Tibial nerve (tissue), 4 donors: ENCODE measurements around the gene SULF2. TPM values are rescaled to one million over a fixed set of nuclear protein-coding genes. Genes with fewer than 3 reads are reported as not detected.

Source experiments
- DNase-seq, 2 donors: peaks; one replicate each; pipeline ENCODE4 v3.0.0-alpha.2; 2019; ENCODE audit warnings: low spot score in 2 of 2
- H3K27ac ChIP-seq, 4 donors: fragments of 200-600 bp; sonication (generic) in 3 of 4; one replicate each; pipeline ENCODE4 v1.5.1; 2017 to 2019; ENCODE audit warnings: mild to moderate bottlenecking in 1 of 4
- H3K27me3 ChIP-seq, 2 donors: fragments of 200-600 bp; sonication (generic) in 1 of 2; one replicate each; pipeline versions ENCODE4 v1.5.1 to v1.6.0; 2017 to 2019
- H3K36me3 ChIP-seq, 3 donors: fragments of 200-600 bp; sonication (generic); one replicate each; pipeline ENCODE4 v1.5.1; 2018 to 2019
- H3K4me1 ChIP-seq, 4 donors: fragments of 200-600 bp; sonication (generic) in 3 of 4; one replicate each; pipeline ENCODE4 v1.5.1; 2017 to 2019
- H3K4me3 ChIP-seq, 4 donors: fragments of 200-600 bp; sonication (generic) in 3 of 4; one replicate each; pipeline ENCODE4 v1.5.1; 2017 to 2019; ENCODE audit warnings: mild to moderate bottlenecking in 1 of 4, moderate library complexity in 1 of 4
- H3K9me3 ChIP-seq, 4 donors: fragments of 200-600 bp; sonication (generic) in 3 of 4; one replicate each; pipeline ENCODE4 v1.5.1; 2017 to 2019
- EP300 ChIP-seq, 2 donors: sonication (generic); formaldehyde crosslinking; IDR thresholded peaks; one replicate each; pipeline ENCODE4 v1.6.1; 2017; ENCODE audit warnings: antibody characterized with exemption in 2 of 2, mild to moderate bottlenecking in 1 of 2
- POLR2A ChIP-seq, 2 donors: fragments of 450-650 bp; IDR thresholded peaks; one replicate each; pipeline ENCODE4 v1.6.1; 2017; ENCODE audit warnings: antibody characterized with exemption in 2 of 2, mild to moderate bottlenecking in 2 of 2, moderate library complexity in 2 of 2
- WGBS, 2 donors: methylation state at CpG; one replicate each; pipeline ENCODE4 v1.1.5; 2018; 5-methylcytosine and 5-hydroxymethylcytosine counted together
- total RNA-seq, 4 donors: library from RNA; depleted of rRNA; stranded (reverse); fragments of >200 nt; gene quantifications; one replicate each; pipeline ENCODE4 v1.1.0, GENCODE V29; 2016
- TF ChIP-seq, protein P1 (sequence below), 5 experiments: fragments of 200-600 bp in 3 of 5; fragments of 450-650 bp in 2 of 5; sonication (generic) in 3 of 5; IDR thresholded peaks; one replicate each; pipeline ENCODE4 v1.5.1; 2016 to 2019; ENCODE audit warnings: antibody characterized with exemption in 5 of 5, mild to moderate bottlenecking in 3 of 5, moderate library complexity in 2 of 5

Gene SULF2
- total RNA-seq, 4 donors from 2014 or later, result 40.9 to 75.3 (median 59.8) TPM

DNA sequence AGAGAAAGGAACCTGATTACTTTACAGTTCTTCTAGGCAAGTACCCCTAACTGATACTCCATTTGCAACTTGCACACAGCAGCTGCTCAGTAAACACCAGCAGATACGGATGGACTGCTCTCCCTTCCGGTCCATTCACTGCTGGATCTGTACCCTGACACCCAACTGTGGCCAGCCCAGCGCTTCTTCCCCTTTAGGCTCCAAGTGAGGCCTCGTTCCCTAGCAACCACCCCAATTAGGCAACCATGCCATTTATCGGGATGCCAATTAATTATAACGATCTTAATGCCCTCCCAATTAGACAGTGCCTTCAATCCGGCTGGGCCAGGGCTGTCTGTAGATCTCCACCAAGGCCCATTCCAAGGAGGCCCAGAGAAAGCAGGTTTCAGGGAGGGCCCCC is 3.2 kb downstream of the SULF2 start:
- 85 to 91% methylated on average over 7 of the region's 7 CpGs for WGBS, 2 donors
- H3K4me3 ChIP-seq, result no peak overlapping the region
- H3K27ac ChIP-seq, result no peak overlapping the region
- no peaks in the 10 kb centered on the region for H3K36me3 ChIP-seq
- peaks cover 0 to 4% (median 0%) of the 10 kb centered on the region in 4 donors for H3K9me3 ChIP-seq
- peaks cover 0 to 38% of the 10 kb centered on the region in 2 donors for H3K27me3 ChIP-seq
- no peak for DNase-seq
- peaks cover 0 to 27% (median 14%) of the 10 kb centered on the region in 4 donors for H3K4me1 ChIP-seq
- TF ChIP-seq EP300 (IDR thresholded peaks at IDR 0.05) (no peak), POLR2A (IDR thresholded peaks at IDR 0.05) (no peak)
- TF ChIP-seq, protein P1, sequence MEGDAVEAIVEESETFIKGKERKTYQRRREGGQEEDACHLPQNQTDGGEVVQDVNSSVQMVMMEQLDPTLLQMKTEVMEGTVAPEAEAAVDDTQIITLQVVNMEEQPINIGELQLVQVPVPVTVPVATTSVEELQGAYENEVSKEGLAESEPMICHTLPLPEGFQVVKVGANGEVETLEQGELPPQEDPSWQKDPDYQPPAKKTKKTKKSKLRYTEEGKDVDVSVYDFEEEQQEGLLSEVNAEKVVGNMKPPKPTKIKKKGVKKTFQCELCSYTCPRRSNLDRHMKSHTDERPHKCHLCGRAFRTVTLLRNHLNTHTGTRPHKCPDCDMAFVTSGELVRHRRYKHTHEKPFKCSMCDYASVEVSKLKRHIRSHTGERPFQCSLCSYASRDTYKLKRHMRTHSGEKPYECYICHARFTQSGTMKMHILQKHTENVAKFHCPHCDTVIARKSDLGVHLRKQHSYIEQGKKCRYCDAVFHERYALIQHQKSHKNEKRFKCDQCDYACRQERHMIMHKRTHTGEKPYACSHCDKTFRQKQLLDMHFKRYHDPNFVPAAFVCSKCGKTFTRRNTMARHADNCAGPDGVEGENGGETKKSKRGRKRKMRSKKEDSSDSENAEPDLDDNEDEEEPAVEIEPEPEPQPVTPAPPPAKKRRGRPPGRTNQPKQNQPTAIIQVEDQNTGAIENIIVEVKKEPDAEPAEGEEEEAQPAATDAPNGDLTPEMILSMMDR (IDR thresholded peaks at IDR 0.05), result no peak

DNA sequence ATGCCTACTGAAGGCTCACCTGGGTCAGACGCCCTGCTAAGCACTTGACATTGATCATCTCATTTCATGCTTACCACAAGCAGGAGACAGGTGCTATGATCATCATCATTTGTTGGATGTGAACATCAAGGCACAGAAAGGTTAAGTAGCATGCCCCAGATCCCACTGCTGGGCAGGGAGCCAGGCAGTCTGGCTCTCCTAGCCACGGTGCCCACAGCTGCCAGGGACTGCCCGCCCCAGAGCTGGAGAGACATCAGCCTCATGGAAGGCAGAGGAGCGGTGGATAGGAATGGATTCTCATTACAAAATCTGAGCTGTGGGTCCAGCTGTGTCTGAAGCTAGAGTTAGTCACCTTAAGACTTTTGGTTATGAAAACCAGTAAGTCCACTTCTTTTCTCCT is 3.6 kb downstream of the SULF2 start:
- H3K36me3 ChIP-seq, result no peaks in the 10 kb centered on the region
- no peak overlapping the region for H3K4me3 ChIP-seq
- 74 to 83% methylated on average over 4 of the region's 4 CpGs for WGBS, 2 donors
- peaks cover 0 to 8% (median 0%) of the 10 kb centered on the region in 4 donors for H3K9me3 ChIP-seq
- TF ChIP-seq EP300 (IDR thresholded peaks at IDR 0.05) (no peak), POLR2A (IDR thresholded peaks at IDR 0.05) (no peak)
- TF ChIP-seq, protein P1 (IDR thresholded peaks at IDR 0.05), result no peak
- no peak for DNase-seq
- H3K4me1 ChIP-seq, result peaks cover 0 to 26% (median 14%) of the 10 kb centered on the region in 4 donors
- peaks cover 0 to 38% of the 10 kb centered on the region in 2 donors for H3K27me3 ChIP-seq
- H3K27ac ChIP-seq, result no peak overlapping the region

DNA sequence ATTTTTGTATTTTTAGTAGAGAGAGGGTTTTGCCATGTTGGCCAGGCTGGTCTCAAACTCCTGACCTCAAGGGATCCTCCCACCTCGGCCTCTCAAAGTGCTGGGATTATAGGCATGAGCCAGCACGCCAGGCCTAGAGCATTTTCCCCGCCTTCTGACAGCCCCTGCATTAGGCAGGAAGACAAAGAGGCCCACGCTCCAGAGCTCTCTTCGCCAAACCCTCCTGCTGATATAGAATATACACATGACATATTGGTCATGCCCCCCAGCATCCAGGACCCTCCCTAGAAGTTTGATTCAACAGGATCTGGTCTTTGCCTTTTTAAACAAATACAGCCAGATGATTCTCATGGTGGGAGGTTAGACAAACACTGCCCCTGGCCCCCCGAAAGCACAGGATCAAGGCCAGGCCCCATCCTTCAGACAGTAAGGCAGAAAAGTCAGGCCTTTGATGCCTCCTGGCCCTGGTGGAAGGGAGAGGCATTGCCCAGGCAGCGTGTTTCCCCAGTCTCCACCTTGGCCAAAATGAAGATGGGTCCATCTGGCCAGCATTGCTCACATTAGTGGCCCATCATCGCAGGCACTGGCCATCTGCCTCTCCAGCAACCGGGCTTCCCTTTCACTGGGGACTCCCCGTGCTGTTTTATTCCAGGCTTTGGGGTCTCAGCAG is 4.4 kb downstream of the SULF2 start:
- Histone ChIP-seq H3K9me3 (peaks cover 0 to 8% (median 0%) of the 10 kb centered on the region in 4 donors), H3K27ac (no peak overlapping the region), H3K36me3 (no peaks in the 10 kb centered on the region), H3K4me3 (no peak overlapping the region), H3K27me3 (peaks cover 0 to 38% of the 10 kb centered on the region in 2 donors), H3K4me1 (peaks cover 0 to 19% (median 11%) of the 10 kb centered on the region in 4 donors)
- TF ChIP-seq POLR2A (IDR thresholded peaks at IDR 0.05) (no peak), EP300 (IDR thresholded peaks at IDR 0.05) (no peak)
- TF ChIP-seq, protein P1 (IDR thresholded peaks at IDR 0.05), result no peak
- no peak for DNase-seq
- 89 to 93% methylated on average over 10 of the region's 10 CpGs for WGBS, 2 donors

DNA sequence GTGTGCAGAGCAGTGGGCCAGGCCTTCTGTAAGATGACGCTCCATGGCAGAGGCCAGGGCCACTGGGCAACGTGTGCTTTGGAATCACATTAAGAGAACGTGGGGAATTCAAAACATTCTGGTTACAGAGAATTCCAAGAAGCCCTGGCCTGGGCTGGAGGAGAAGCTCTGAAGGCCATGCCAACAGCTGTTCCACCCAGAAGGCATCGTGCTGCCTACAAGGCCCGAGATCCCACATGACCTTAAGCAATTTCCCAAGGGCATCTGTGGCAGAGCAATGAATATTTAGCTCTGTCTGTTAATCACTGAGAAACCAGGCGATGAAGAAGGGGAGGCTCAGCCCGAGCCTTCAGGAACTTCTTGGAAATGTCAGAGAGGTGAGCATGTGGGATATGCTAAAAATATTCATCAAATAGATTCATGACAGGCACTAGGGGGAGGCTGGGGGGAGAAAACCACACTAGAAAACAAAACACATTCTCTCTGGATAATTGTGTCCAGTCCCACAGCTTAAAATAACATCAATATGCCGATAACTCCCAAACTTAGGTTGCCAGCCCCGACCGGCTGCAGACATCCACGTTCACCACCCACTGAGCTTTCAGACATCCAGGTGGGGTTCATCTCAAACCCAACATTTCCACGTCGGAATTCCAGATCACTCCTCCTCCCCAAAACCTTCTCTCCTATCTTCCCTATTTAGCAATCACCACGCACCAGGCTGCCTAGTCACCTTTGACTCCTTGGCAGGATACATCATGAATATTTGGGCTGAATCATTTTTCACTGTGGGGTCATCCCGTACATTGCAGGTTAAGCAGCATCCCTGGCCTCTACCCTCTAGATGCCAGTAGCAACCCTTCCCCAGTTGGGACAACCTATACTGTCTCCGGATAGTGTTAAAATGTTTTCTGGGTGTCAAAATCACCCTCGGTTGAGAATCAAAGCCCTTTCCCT is 6.6 kb downstream of the SULF2 start:
- peaks cover 0 to 12% (median 0%) of the 10 kb centered on the region in 4 donors for H3K4me1 ChIP-seq
- 65 to 78% methylated on average over 17 of the region's 17 CpGs for WGBS, 2 donors

More for the DNA sequence above, 6.6 kb downstream of the SULF2 start:
- TF ChIP-seq, protein P1 (IDR thresholded peaks at IDR 0.05), result no peak
- no peak for TF ChIP-seq POLR2A (IDR thresholded peaks at IDR 0.05)
- no peak for TF ChIP-seq EP300 (IDR thresholded peaks at IDR 0.05)
- Histone ChIP-seq H3K36me3 (no peaks in the 10 kb centered on the region), H3K27me3 (peaks cover 0 to 26% of the 10 kb centered on the region in 2 donors), H3K4me3 (no peak overlapping the region), H3K27ac (no peak overlapping the region), H3K9me3 (peaks cover 0 to 8% (median 0%) of the 10 kb centered on the region in 4 donors)
- DNase-seq, result no peak
